Gastrocnemius medialis (tissue), 4 donors: ENCODE data around the gene IL17D. TPM values are rescaled to one million over a fixed set of nuclear protein-coding genes. Genes with fewer than 3 reads are reported as not detected.

ENCODE experiments used
- ATAC-seq, 2 donors: fragments of 150-250 bp; one replicate each; pipeline ENCODE4 v1.9.1; 2016
- DNase-seq, 2 donors: peaks; one replicate each; pipeline ENCODE4 v3.0.0-alpha.2; 2019
- H3K27ac ChIP-seq, 4 donors: fragments of 200-600 bp; sonication (generic); 1 replicate in 1 of 4; 2 replicates in 3 of 4; pipeline ENCODE4 v1.5.1; 2016 to 2018; ENCODE audit warnings: mild to moderate bottlenecking in 2 of 4, moderate library complexity in 1 of 4
- H3K27me3 ChIP-seq, 3 donors: fragments of 200-600 bp; sonication (generic) in 2 of 3; 1 replicate in 1 of 3; 2 replicates in 2 of 3; pipeline versions ENCODE4 v1.5.1 to v1.6.0; 2016 to 2019; ENCODE audit warnings: mild to moderate bottlenecking in 1 of 3, moderate library complexity in 1 of 3
- H3K36me3 ChIP-seq, 2 donors: fragments of 200-600 bp; sonication (generic) in 1 of 2; one replicate each; pipeline ENCODE4 v1.5.1; 2017 to 2018
- H3K4me1 ChIP-seq, 2 donors: fragments of 200-600 bp; sonication (generic) in 1 of 2; one replicate each; pipeline ENCODE4 v1.5.1; 2016 to 2017; ENCODE audit warnings: mild to moderate bottlenecking in 2 of 2
- H3K4me3 ChIP-seq, 4 donors: fragments of 200-600 bp; sonication (generic) in 3 of 4; 1 replicate in 1 of 4; 2 replicates in 3 of 4; pipeline ENCODE4 v1.5.1; 2016 to 2019; ENCODE audit warnings: mild to moderate bottlenecking in 2 of 4
- H3K9me3 ChIP-seq, 3 donors: fragments of 200-600 bp; sonication (generic) in 2 of 3; 1 replicate in 1 of 3; 2 replicates in 2 of 3; pipeline ENCODE4 v1.5.1; 2016 to 2019
- CTCF ChIP-seq, 5 experiments: fragments of 450-650 bp in 3 of 5; fragments of 200-600 bp in 2 of 5; sonication (generic) in 2 of 5; IDR thresholded peaks in 4 of 5; conservative IDR thresholded peaks in 1 of 5; 1 replicate in 4 of 5; 2 replicates in 1 of 5; pipeline ENCODE4 v1.5.1; 2016 to 2019; ENCODE audit warnings: antibody characterized with exemption in 5 of 5, mild to moderate bottlenecking in 3 of 5, moderate library complexity in 3 of 5
- POLR2A ChIP-seq, 2 donors: fragments of 450-650 bp; IDR thresholded peaks; one replicate each; pipeline ENCODE4 v1.6.1; 2017; ENCODE audit warnings: antibody characterized with exemption in 2 of 2, mild to moderate bottlenecking in 2 of 2, moderate library complexity in 2 of 2
- in situ Hi-C, 4 donors: fragments of 200-750 bp; cut with MboI; loops; one replicate each; pipeline versions ENCODE4 v1.15.0 to v1.8.0; 2017; ENCODE audit warnings: low sequenced_read_pairs in 4 of 4
- intact Hi-C: fragments of 100-400 bp; cut with DNase I; formaldehyde crosslinking; loops from one replicate; pipeline ENCODE4 v1.15.1; 2023; ENCODE audit warnings: low total_unique reads
- total RNA-seq, 4 donors: library from RNA; depleted of rRNA; stranded (reverse); fragments of >200 nt; gene quantifications; one replicate each; pipeline versions ENCODE4 v1.1.0 to v1.2.3, GENCODE V29; 2016

IL17D gene
- 10 to 100 TPM in 1 of 4 donors, 1 to 10 TPM in 3; 2.2 to 14.2 (median 3.0) TPM for total RNA-seq

GRCh38 chr13:20702915-20703779 is at the start of gene IL17D:
Gene IL17D (plus strand): TSS chr13:20703699. CDS start chr13:20704002, 303 bp downstream.
- peaks cover 8 to 14% of the 10 kb centered on the region in 2 donors for H3K4me1 ChIP-seq
- H3K4me3 ChIP-seq, result peak within 1 kb of the TSS; percentile 70 to 79 (median 73)
- H3K27me3 ChIP-seq, result no peaks in the 10 kb centered on the region
- H3K9me3 ChIP-seq, result no peaks in the 10 kb centered on the region
- peak within 1 kb of the TSS; percentile 70 to 82 (median 74) for H3K27ac ChIP-seq
- in situ Hi-C loops, result loop anchor here in 2 of 4 donors (10.0 to 25.0 kb wide), 3 partner anchors 208 to 234 kb away; no protein-coding TSS in a partner anchor
- TF ChIP-seq CTCF (IDR thresholded peaks at IDR 0.05 in 4 of 5, conservative IDR thresholded peaks at IDR 0.05 in 1 of 5) (no peak), POLR2A (IDR thresholded peaks at IDR 0.05) (no peak)
- DNase-seq (no peak), ATAC-seq (peak; percentile 29 to 35)
- H3K36me3 ChIP-seq, result no peaks in the 10 kb centered on the region
- intact Hi-C loops, result loop anchor here (5.0 to 10.0 kb wide), 3 partner anchors 138 to 752 kb away; partner anchors contain the start of genes IFT88 and ZDHHC20

GRCh38 chr13:20654156-20654555 is 49.3 kb upstream of the IL17D start:
- intact Hi-C loops, result no loop called here
- no peaks in the 10 kb centered on the region for H3K27me3 ChIP-seq
- TF ChIP-seq POLR2A (IDR thresholded peaks at IDR 0.05) (no peak), CTCF (IDR thresholded peaks at IDR 0.05 in 4 of 5, conservative IDR thresholded peaks at IDR 0.05 in 1 of 5) (no peak)
- no peaks in the 10 kb centered on the region for H3K4me1 ChIP-seq
- no peak overlapping the region for H3K27ac ChIP-seq
- DNase-seq (no peak), ATAC-seq (no peak)
- peaks cover 0 to 7% of the 10 kb centered on the region in 2 donors for H3K36me3 ChIP-seq
- H3K9me3 ChIP-seq, result no peaks in the 10 kb centered on the region
- in situ Hi-C loops, result loop anchor here in 1 of 4 donors (25.0 kb wide), 1 partner anchor 167 kb away; no protein-coding TSS in a partner anchor
- no peak overlapping the region for H3K4me3 ChIP-seq

GRCh38 chr13:20658451-20659040 is 45.0 kb upstream of the IL17D start:
- intact Hi-C loops (no loop called here), in situ Hi-C loops (loop anchor here in 1 of 4 donors (25.0 kb wide), 1 partner anchor 171 kb away; no protein-coding TSS in a partner anchor)
- DNase-seq (no peak), ATAC-seq (peak in 1 of 2 donors; percentile 39)
- no peaks in the 10 kb centered on the region for H3K4me1 ChIP-seq
- no peak overlapping the region for H3K27ac ChIP-seq
- no peaks in the 10 kb centered on the region for H3K27me3 ChIP-seq
- peaks cover 0 to 7% of the 10 kb centered on the region in 2 donors for H3K36me3 ChIP-seq
- no peak overlapping the region for H3K4me3 ChIP-seq
- TF ChIP-seq POLR2A (IDR thresholded peaks at IDR 0.05) (no peak), CTCF (IDR thresholded peaks at IDR 0.05 in 4 of 5, conservative IDR thresholded peaks at IDR 0.05 in 1 of 5) (no peak)
- no peaks in the 10 kb centered on the region for H3K9me3 ChIP-seq

- H3K9me3 ChIP-seq, result no peaks in the 10 kb centered on the region
- DNase-seq, result no peak
- no peak for ATAC-seq
- H3K4me3 ChIP-seq, result no peak overlapping the region
- no peak overlapping the region for H3K27ac ChIP-seq
- intact Hi-C loops (no loop called here), in situ Hi-C loops (loop anchor here in 1 of 4 donors (25.0 kb wide), 1 partner anchor 177 kb away; no protein-coding TSS in a partner anchor)
- H3K36me3 ChIP-seq, result no peaks in the 10 kb centered on the region
- H3K4me1 ChIP-seq, result no peaks in the 10 kb centered on the region
- TF ChIP-seq CTCF (IDR thresholded peaks at IDR 0.05 in 4 of 5, conservative IDR thresholded peaks at IDR 0.05 in 1 of 5) (no peak), POLR2A (IDR thresholded peaks at IDR 0.05) (no peak)
- H3K27me3 ChIP-seq, result no peaks in the 10 kb centered on the region
These were observed 39.1 kb upstream of the IL17D start for GRCh38 chr13:20664351-20664750.
